Peyer's patch (tissue), 4 donors: ENCODE data around the gene OLFM3. TPM values are rescaled to one million over a fixed set of nuclear protein-coding genes. Genes with fewer than 3 reads are reported as not detected.

ENCODE experiments used
- DNase-seq, 3 donors: peaks; one replicate each; pipeline ENCODE4 v3.0.0-alpha.2; 2017 to 2019
- H3K27ac ChIP-seq, 4 donors: fragments of 200-600 bp; sonication (generic); one replicate each; pipeline ENCODE4 v1.5.1; 2016 to 2019
- H3K27me3 ChIP-seq, 2 donors: fragments of 200-600 bp; sonication (generic); one replicate each; pipeline ENCODE4 v1.5.1; 2019
- H3K36me3 ChIP-seq, 3 donors: fragments of 200-600 bp; sonication (generic); one replicate each; pipeline ENCODE4 v1.5.1; 2016 to 2019
- H3K4me1 ChIP-seq, 4 donors: fragments of 200-600 bp; sonication (generic); one replicate each; pipeline ENCODE4 v1.5.1; 2016 to 2019
- H3K4me3 ChIP-seq, 4 donors: fragments of 200-600 bp; sonication (generic); 1 replicate in 3 of 4; 2 replicates in 1 of 4; pipeline ENCODE4 v1.5.1; 2016 to 2019; ENCODE audit warnings: mild to moderate bottlenecking in 1 of 4
- H3K9me3 ChIP-seq, 4 donors: fragments of 200-600 bp; sonication (generic); one replicate each; pipeline ENCODE4 v1.5.1; 2016 to 2019; ENCODE audit warnings: mild to moderate bottlenecking in 1 of 4
- CTCF ChIP-seq, 6 experiments: fragments of 450-650 bp in 4 of 6; fragments of 200-600 bp in 2 of 6; sonication (generic) in 1 of 6; IDR thresholded peaks; one replicate each; pipeline ENCODE4 v1.5.1; 2017 to 2019; ENCODE audit warnings: antibody characterized with exemption in 6 of 6, mild to moderate bottlenecking in 3 of 6, moderate library complexity in 1 of 6
- POLR2A ChIP-seq, 2 donors: fragments of 450-650 bp; IDR thresholded peaks; one replicate each; pipeline ENCODE4 v1.5.1; 2017; ENCODE audit warnings: antibody characterized with exemption in 2 of 2, mild to moderate bottlenecking in 2 of 2, moderate library complexity in 2 of 2
- total RNA-seq, 4 donors: library from RNA; depleted of rRNA; stranded (reverse); fragments of >200 nt; gene quantifications; one replicate each; pipeline ENCODE4 v1.1.0, GENCODE V29; 2016

OLFM3 gene
- total RNA-seq, 4 donors from 2014 or later = 0.47 TPM; not detected in 3

GRCh38 chr1:101826416-101826815 lies 170.3 kb downstream of the OLFM3 start:
- H3K9me3 ChIP-seq = no peaks in the 10 kb centered on the region
- H3K4me3 ChIP-seq = no peak overlapping the region
- no peaks in the 10 kb centered on the region for H3K36me3 ChIP-seq
- no peak for TF ChIP-seq POLR2A (IDR thresholded peaks at IDR 0.05)
- no peak for TF ChIP-seq CTCF (IDR thresholded peaks at IDR 0.05)
- DNase-seq = no peak
- no peak overlapping the region for H3K27ac ChIP-seq
- no peaks in the 10 kb centered on the region for H3K4me1 ChIP-seq
- H3K27me3 ChIP-seq = no peaks in the 10 kb centered on the region

- Histone ChIP-seq H3K27me3 (no peaks in the 10 kb centered on the region), H3K9me3 (no peaks in the 10 kb centered on the region), H3K27ac (no peak overlapping the region), H3K4me3 (no peak overlapping the region), H3K36me3 (no peaks in the 10 kb centered on the region), H3K4me1 (no peaks in the 10 kb centered on the region)
- no peak for DNase-seq
- TF ChIP-seq POLR2A (IDR thresholded peaks at IDR 0.05) (no peak), CTCF (IDR thresholded peaks at IDR 0.05) (peak in 4 of 6 experiments; percentile 9 to 30 (median 22))
These were observed 176.7 kb downstream of the OLFM3 start for GRCh38 chr1:101820071-101820470.

- H3K4me3 ChIP-seq = no peak overlapping the region
- H3K36me3 ChIP-seq = no peaks in the 10 kb centered on the region
- no peaks in the 10 kb centered on the region for H3K4me1 ChIP-seq
- no peaks in the 10 kb centered on the region for H3K9me3 ChIP-seq
- no peak for DNase-seq
- H3K27ac ChIP-seq = no peak overlapping the region
- H3K27me3 ChIP-seq = no peaks in the 10 kb centered on the region
- TF ChIP-seq CTCF (IDR thresholded peaks at IDR 0.05) (no peak), POLR2A (IDR thresholded peaks at IDR 0.05) (no peak)
These were observed 180.5 kb downstream of the OLFM3 start for GRCh38 chr1:101816262-101816661.

- Histone ChIP-seq H3K4me1 (no peaks in the 10 kb centered on the region), H3K9me3 (no peaks in the 10 kb centered on the region), H3K27ac (no peak overlapping the region), H3K36me3 (no peaks in the 10 kb centered on the region), H3K4me3 (no peak overlapping the region), H3K27me3 (no peaks in the 10 kb centered on the region)
- TF ChIP-seq CTCF (IDR thresholded peaks at IDR 0.05) (no peak), POLR2A (IDR thresholded peaks at IDR 0.05) (no peak)
- no peak for DNase-seq
These were observed 198.3 kb downstream of the OLFM3 start for GRCh38 chr1:101798417-101798816.

DNA sequence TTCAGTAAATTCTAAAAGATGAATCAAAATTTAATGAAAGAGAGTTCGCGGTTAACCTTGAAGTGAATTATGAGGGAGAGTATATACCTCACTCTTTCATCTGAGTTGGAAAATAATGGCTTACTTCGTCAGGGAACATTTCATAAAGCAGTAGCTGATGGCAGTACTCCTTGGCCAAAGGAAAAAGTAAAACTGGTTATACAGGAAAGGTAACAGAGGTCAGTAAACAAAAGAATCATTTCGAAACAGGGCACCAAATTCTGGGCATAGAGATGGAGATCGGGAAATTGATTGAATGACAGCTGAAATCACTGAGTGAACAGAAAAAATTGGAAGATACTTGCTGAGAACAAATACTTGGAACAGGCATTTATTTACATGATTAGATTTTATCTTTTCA lies 199.0 kb downstream of the OLFM3 start:
- Histone ChIP-seq H3K36me3 (no peaks in the 10 kb centered on the region), H3K27me3 (no peaks in the 10 kb centered on the region), H3K4me1 (no peaks in the 10 kb centered on the region), H3K27ac (no peak overlapping the region), H3K9me3 (no peaks in the 10 kb centered on the region), H3K4me3 (no peak overlapping the region)
- no peak for DNase-seq
- TF ChIP-seq CTCF (IDR thresholded peaks at IDR 0.05) (no peak), POLR2A (IDR thresholded peaks at IDR 0.05) (no peak)

GRCh38 chr1:101781201-101781831 lies 215.4 kb downstream of the OLFM3 start:
- no peaks in the 10 kb centered on the region for H3K27me3 ChIP-seq
- H3K4me3 ChIP-seq = no peak overlapping the region
- H3K9me3 ChIP-seq = no peaks in the 10 kb centered on the region
- H3K36me3 ChIP-seq = no peaks in the 10 kb centered on the region
- H3K4me1 ChIP-seq = no peaks in the 10 kb centered on the region
- TF ChIP-seq CTCF (IDR thresholded peaks at IDR 0.05) (no peak), POLR2A (IDR thresholded peaks at IDR 0.05) (no peak)
- H3K27ac ChIP-seq = no peak overlapping the region
- no peak for DNase-seq
